ENCODE results near the gene TENM3.

DNA sequence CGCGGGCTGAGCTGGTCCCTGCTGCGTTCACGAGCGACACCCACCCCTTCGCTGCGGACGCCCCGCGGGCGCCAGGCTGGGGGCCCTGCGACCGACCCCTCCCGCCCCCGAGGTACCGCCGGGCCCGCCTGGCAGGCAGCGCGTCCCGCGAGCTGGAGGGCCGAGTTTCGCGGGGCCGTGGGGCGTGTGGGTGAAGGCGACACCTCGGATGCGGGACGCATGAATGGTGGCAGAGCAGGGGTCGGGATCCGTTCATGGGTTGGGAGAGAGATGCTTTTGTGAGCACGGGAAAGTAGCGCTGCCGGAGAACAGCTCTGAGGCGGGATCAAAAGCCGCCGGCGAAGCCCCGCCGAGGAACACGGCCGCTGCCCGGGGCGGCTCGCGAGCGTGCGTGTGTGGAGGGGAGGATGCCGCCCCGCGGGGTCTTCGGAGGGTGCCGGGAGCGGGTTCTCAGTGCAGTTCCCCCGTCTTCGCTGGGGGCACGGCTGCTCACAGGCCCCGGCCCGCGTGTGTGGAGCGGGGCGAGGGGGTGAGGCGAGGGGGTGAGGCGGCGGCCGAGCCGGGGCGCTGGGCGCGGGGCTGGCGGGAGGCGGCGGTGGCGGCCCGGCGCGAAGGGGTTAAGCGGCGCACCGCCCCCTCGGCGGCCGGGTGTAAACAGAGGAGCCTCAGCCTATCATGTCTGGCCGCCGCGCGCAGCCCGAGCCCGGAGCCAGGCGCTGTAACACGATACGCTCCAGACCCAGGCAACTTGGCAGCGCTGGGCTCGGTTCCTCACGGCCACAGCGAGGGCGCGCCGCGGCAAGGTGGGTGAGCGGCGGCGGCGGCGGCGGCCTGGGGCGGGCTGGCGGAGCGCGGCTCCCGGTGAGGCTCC lies 205.3 kb downstream of the TENM3 start:
- TF ChIP-seq, protein P1, sequence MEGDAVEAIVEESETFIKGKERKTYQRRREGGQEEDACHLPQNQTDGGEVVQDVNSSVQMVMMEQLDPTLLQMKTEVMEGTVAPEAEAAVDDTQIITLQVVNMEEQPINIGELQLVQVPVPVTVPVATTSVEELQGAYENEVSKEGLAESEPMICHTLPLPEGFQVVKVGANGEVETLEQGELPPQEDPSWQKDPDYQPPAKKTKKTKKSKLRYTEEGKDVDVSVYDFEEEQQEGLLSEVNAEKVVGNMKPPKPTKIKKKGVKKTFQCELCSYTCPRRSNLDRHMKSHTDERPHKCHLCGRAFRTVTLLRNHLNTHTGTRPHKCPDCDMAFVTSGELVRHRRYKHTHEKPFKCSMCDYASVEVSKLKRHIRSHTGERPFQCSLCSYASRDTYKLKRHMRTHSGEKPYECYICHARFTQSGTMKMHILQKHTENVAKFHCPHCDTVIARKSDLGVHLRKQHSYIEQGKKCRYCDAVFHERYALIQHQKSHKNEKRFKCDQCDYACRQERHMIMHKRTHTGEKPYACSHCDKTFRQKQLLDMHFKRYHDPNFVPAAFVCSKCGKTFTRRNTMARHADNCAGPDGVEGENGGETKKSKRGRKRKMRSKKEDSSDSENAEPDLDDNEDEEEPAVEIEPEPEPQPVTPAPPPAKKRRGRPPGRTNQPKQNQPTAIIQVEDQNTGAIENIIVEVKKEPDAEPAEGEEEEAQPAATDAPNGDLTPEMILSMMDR (IDR thresholded peaks at IDR 0.05; ENCODE audit: poor library complexity), result no peak
- TF ChIP-seq EZH2 (IDR thresholded peaks at IDR 0.05; ENCODE audit: borderline replicate concordance) (no peak), EZH2phosphoT487 (IDR thresholded peaks at IDR 0.05; ENCODE audit: low read depth, severe bottlenecking, unreplicated experiment) (no peak)

All from hepatocyte (in vitro differentiated cells).